Heart left ventricle (tissue), 16 donors: ENCODE data around the gene GOLGB1. TPM values are rescaled to one million over a fixed set of nuclear protein-coding genes. Genes with fewer than 3 reads are reported as not detected.

Experiments used
- ATAC-seq, 4 donors: fragments of 200-7000 bp; cut with Tn5 transposase; one replicate each; pipeline ENCODE4 v1.9.1; 2020 to 2022; ENCODE audit warnings: moderate library complexity in 4 of 4, mild to moderate bottlenecking in 3 of 4, moderate number of reproducible peaks in 1 of 4
- DNase-seq, 5 donors: peaks; one replicate each; pipeline ENCODE4 v3.0.0-alpha.2; 2020
- H3K27ac ChIP-seq, 12 donors: fragments of 200-600 bp; sonication (generic) in 4 of 12; one replicate each; pipeline versions ENCODE4 v1.5.0 to v1.8.0; 2016 to 2022; ENCODE audit warnings: mild to moderate bottlenecking in 2 of 12
- H3K27me3 ChIP-seq, 9 donors: fragments of 200-600 bp; sonication (generic) in 2 of 9; one replicate each; pipeline versions ENCODE4 v1.5.1 to v1.8.0; 2016 to 2022; ENCODE audit warnings: mild to moderate bottlenecking in 3 of 9
- H3K36me3 ChIP-seq, 9 donors: fragments of 200-600 bp; sonication (generic) in 2 of 9; one replicate each; pipeline versions ENCODE4 v1.5.0 to v1.8.0; 2018 to 2022; ENCODE audit warnings: mild to moderate bottlenecking in 2 of 9
- H3K4me1 ChIP-seq, 12 donors: fragments of 200-600 bp; sonication (generic) in 4 of 12; one replicate each; pipeline versions ENCODE4 v1.5.0 to v1.8.0; 2016 to 2022; ENCODE audit warnings: mild to moderate bottlenecking in 3 of 12
- H3K4me3 ChIP-seq, 12 donors: fragments of 200-600 bp; sonication (generic) in 4 of 12; one replicate each; pipeline versions ENCODE4 v1.5.0 to v1.8.0; 2017 to 2022; ENCODE audit warnings: mild to moderate bottlenecking in 9 of 12, moderate library complexity in 4 of 12
- H3K9me3 ChIP-seq, 12 donors: fragments of 200-600 bp; sonication (generic) in 4 of 12; one replicate each; pipeline versions ENCODE4 v1.5.0 to v1.8.0; 2016 to 2022; ENCODE audit warnings: mild to moderate bottlenecking in 1 of 12
- POLR2A ChIP-seq, 2 donors: fragments of 450-650 bp; IDR thresholded peaks; one replicate each; pipeline ENCODE4 v1.6.1; 2017; ENCODE audit warnings: antibody characterized with exemption in 2 of 2, mild to moderate bottlenecking in 2 of 2, moderate library complexity in 2 of 2
- WGBS, 4 donors: extraction: QIAGEN DNeasy Blood & Tissue Kit in 2 of 4; methylation state at CpG; one replicate each; pipeline versions ENCODE4 v1.1.5 to v1.1.7; 2013 to 2018; 5-methylcytosine and 5-hydroxymethylcytosine counted together
- intact Hi-C, 10 donors: fragments of 100-400 bp; cut with DNase I; formaldehyde crosslinking; loops; one replicate each; pipeline versions ENCODE4 v1.11.1 to v1.14.2; 2022
- polyA plus RNA-seq, 2 donors: library from polyadenylated mRNA; stranded (reverse); fragments of 200-250 nt; gene quantifications; one replicate each; pipeline ENCODE4 v1.2.3, GENCODE V29; 2013
- total RNA-seq, 9 donors: library from RNA; depleted of rRNA in 2 of 9; stranded (reverse); fragments of >200 nt in 2 of 9; fragmentation: NEBNext Ultra II Directional in 3 of 9; extraction: Animal tissue kit (Norgen Biotek cat#: 25700) in 3 of 9; gene quantifications; one replicate each; pipeline versions ENCODE4 v1.1.0 to v1.2.4, GENCODE V29; 2016 to 2023
- TF ChIP-seq, protein P1 (sequence below), 12 donors: fragments of 200-600 bp; sonication (generic) in 4 of 12; IDR thresholded peaks; one replicate each; pipeline versions ENCODE4 v1.5.0 to v1.8.0; 2018 to 2022; ENCODE audit warnings: antibody characterized with exemption in 12 of 12, mild to moderate bottlenecking in 5 of 12
- donor health status: ischemic (EF 13 %, LVEDD 7.1; RV severe dilation, severe dysfunction).
- donor health status: healthy with polysubstance abuse.
- donor health status: DM: no; HTN: yes; CAD: no.
- donor health status: DM: no; HTN: no; CAD: no.
- donor health status: ischemic (EF 25% LVEDD 6.9; RV normal size, moderate dysfunction).
- donor health status: ischemic (EF 25% LVEDD 5.7; RV mildly dilated, moderate dysfunction).
- donor health status: healthy.
- donor health status: DM: yes; HTN: yes; CAD: no.
- donor health status: ischemic (EF 35%, LVEDD 5.7; RV mildly dilated, moderate dysfunction).
- donor health status: nonischemic (EF 11% LVEDD 7.7; RV severe dilation, severe dysfunction).
- donor health status: DM: yes; HTN: yes; CAD: no.
- donor health status: PGD.
- donor health status: ischemic (EF 29% LVEDD 5.4; RV normal size, mild dysfunction).
- donor health status: nonischemic (EF 23%, LVEDD 6.1; RV moderate dilation, normal function).

Gene GOLGB1
- total and polyA plus RNA-seq, 11 donors: 14.4 to 90.9 (median 44.1) TPM

DNA sequence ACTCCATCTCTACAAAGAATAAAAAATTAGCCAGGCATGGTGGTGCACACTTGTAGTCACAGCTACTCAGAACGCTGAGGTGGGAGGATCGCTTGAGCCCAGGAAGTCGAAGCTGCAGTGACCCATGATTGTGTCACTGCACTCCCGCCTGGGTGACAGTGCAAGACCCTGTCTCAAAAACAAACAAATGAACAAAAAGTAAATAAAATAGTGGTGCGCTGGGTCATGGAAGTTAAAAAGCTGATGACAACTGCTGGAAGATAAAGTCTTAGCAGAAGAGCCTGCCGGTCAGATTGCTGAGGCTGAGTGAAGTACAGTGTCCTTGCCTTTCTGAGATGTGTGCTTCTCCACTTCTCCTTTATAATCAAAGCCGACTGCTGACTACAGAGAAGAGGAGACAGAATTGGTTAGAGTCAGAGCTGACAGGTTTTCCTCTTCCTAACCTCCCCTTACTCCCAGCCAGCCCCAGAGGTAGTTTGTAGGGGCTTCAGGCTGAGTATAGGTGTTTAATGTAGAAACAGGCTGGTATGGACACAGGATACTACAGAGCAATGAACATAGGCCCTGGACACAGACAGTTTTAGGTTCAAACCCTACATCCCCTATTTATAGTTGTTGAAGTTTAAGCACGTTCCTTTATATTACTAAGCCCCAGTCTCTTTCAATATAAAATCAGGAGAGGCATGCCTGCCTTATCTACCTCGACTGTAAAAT is 106.8 kb downstream of the GOLGB1 start:
- DNase-seq: no peak
- H3K4me1 ChIP-seq: peaks cover 0 to 3% (median 0%) of the 10 kb centered on the region in 12 donors
- 64 to 69% (median 66%) methylated on average over 9 of the region's 9 CpGs for WGBS, 4 donors
- H3K27me3 ChIP-seq: no peaks in the 10 kb centered on the region
- H3K27ac ChIP-seq: peak overlapping the region in 1 of 12 donors; percentile 16
- no peaks in the 10 kb centered on the region for H3K9me3 ChIP-seq
- intact Hi-C loops: loop anchor here in 2 of 10 donors (10.0 kb wide), 2 partner anchors 48 to 88 kb away; partner anchors contain the start of gene FBXO40 (in 1 of the 2)
- no peak overlapping the region for H3K4me3 ChIP-seq
- TF ChIP-seq, protein P1, sequence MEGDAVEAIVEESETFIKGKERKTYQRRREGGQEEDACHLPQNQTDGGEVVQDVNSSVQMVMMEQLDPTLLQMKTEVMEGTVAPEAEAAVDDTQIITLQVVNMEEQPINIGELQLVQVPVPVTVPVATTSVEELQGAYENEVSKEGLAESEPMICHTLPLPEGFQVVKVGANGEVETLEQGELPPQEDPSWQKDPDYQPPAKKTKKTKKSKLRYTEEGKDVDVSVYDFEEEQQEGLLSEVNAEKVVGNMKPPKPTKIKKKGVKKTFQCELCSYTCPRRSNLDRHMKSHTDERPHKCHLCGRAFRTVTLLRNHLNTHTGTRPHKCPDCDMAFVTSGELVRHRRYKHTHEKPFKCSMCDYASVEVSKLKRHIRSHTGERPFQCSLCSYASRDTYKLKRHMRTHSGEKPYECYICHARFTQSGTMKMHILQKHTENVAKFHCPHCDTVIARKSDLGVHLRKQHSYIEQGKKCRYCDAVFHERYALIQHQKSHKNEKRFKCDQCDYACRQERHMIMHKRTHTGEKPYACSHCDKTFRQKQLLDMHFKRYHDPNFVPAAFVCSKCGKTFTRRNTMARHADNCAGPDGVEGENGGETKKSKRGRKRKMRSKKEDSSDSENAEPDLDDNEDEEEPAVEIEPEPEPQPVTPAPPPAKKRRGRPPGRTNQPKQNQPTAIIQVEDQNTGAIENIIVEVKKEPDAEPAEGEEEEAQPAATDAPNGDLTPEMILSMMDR (IDR thresholded peaks at IDR 0.05): no peak
- TF ChIP-seq POLR2A (IDR thresholded peaks at IDR 0.05): no peak
- ATAC-seq: peak in 1 of 4 donors; percentile 41
- peaks cover 0 to 82% (median 17%) of the 10 kb centered on the region in 9 donors for H3K36me3 ChIP-seq

DNA sequence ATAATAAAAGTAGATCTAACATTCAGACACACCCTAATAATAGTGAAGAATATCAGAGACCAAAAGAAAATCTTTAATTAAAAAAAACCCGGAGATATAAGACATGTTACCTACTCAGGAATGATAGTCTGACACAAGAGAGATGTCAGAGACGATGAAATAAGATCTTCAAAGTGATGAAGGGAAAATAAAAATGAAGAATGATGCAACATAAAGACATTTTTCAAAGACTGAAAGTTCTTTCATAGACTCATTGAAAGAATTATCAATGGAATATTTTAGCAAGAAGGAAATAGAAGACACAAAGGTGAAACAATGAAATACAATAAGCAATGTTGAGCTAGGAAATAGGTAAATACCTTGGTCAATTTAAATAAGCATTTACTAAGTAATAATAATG is 108.4 kb downstream of the GOLGB1 start:
- WGBS, 4 donors: 93 to 97% (median 95%) methylated on average over 2 of the region's 2 CpGs
- DNase-seq (no peak), ATAC-seq (no peak)
- no peaks in the 10 kb centered on the region for H3K4me1 ChIP-seq
- H3K9me3 ChIP-seq: no peaks in the 10 kb centered on the region
- peaks cover 0 to 88% (median 17%) of the 10 kb centered on the region in 9 donors for H3K36me3 ChIP-seq
- H3K4me3 ChIP-seq: no peak overlapping the region
- H3K27ac ChIP-seq: no peak overlapping the region
- no peaks in the 10 kb centered on the region for H3K27me3 ChIP-seq
- TF ChIP-seq, protein P1 (IDR thresholded peaks at IDR 0.05): no peak
- no peak for TF ChIP-seq POLR2A (IDR thresholded peaks at IDR 0.05)
- intact Hi-C loops: loop anchor here in 2 of 10 donors (10.0 kb wide), 2 partner anchors 46 to 86 kb away; partner anchors contain the start of gene FBXO40 (in 1 of the 2)

DNA sequence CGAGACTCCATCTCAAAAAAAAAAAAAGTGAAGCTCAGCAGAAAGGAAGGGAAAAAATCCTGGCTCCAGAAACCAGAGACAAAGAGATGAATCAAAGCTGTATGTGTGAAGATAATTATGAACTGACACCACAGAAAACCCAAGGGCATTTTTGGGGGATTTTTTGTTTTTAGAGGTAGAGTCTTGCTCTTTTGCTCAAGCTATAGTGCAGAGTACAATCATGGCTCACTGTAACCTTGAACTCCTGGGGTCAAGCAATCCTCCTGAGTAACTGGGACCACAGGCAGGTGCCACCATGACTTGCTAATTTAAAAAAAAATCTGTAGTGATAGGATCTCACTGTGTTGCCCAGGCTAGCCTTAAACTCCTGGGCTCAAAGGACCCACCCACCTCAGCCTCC is 111.6 kb downstream of the GOLGB1 start:
- WGBS, 4 donors: 93 to 100% (median 99%) methylated on average over 1 of the region's 1 CpG
- DNase-seq: no peak
- Histone ChIP-seq H3K4me3 (no peak overlapping the region), H3K9me3 (no peaks in the 10 kb centered on the region), H3K4me1 (no peaks in the 10 kb centered on the region), H3K27me3 (no peaks in the 10 kb centered on the region), H3K36me3 (peaks cover 0 to 93% (median 13%) of the 10 kb centered on the region in 9 donors), H3K27ac (no peak overlapping the region)
- ATAC-seq: no peak
- intact Hi-C loops: loop anchor here in 1 of 10 donors (10.0 kb wide), 1 partner anchor 83 kb away; no protein-coding TSS in a partner anchor
- TF ChIP-seq POLR2A (IDR thresholded peaks at IDR 0.05): no peak
- TF ChIP-seq, protein P1 (IDR thresholded peaks at IDR 0.05): no peak

DNA sequence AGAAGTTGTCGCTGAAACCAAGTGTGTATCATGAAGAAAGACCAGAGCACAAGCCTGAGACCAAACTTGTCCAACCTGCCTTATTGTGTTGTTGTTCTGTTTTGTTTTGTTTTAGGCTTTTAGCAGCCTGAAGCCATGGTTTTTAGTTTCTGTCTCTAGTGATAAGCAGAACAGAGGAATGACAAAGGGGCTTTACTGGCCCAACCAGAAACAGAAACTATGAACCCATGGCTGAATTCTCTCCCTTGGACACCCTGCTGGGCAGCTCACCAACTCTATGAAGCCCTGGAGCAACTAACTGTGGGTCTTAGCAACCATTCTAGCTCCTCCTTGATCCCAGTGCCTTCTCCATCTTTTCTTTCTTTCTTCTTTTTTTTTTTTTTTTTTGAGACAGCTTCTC is 119.2 kb downstream of the GOLGB1 start:
- TF ChIP-seq POLR2A (IDR thresholded peaks at IDR 0.05): no peak
- Histone ChIP-seq H3K27ac (peak overlapping the region in 5 of 12 donors; percentile 6 to 70 (median 62)), H3K27me3 (no peaks in the 10 kb centered on the region), H3K4me1 (peaks cover 0 to 31% (median 7%) of the 10 kb centered on the region in 12 donors), H3K36me3 (peaks cover 0 to 62% (median 28%) of the 10 kb centered on the region in 9 donors), H3K4me3 (no peak overlapping the region), H3K9me3 (no peaks in the 10 kb centered on the region)
- DNase-seq (no peak), ATAC-seq (no peak)
- intact Hi-C loops: loop anchor here in 2 of 10 donors (2.0 to 10.0 kb wide), 2 partner anchors 18 to 76 kb away; no protein-coding TSS in a partner anchor
- 89 to 93% (median 92%) methylated on average over 1 of the region's 1 CpG for WGBS, 4 donors
